NB4 (cell line): ENCODE results near the gene F11.
"Not testable (repeated sequence)": the region's sequence is repeated elsewhere in the genome, so short reads cannot be mapped to it uniquely, and the experiment has no call there.

ENCODE experiments used
- CTCF ChIP-seq: IDR thresholded peaks from one replicate; pipeline ENCODE4 v1.5.1; 2012; ENCODE audit warnings: low read depth, low read length
- MAX ChIP-seq: IDR thresholded peaks from 2 replicates; pipeline ENCODE4 v1.6.1; 2011; ENCODE audit warnings: low read depth, low read length
- MYC ChIP-seq: IDR thresholded peaks from 2 replicates; pipeline ENCODE4 v1.6.1; 2011; ENCODE audit warnings: low read depth, low read length
- POLR2A ChIP-seq: IDR thresholded peaks from 2 replicates; pipeline ENCODE4 v1.6.1; 2011; ENCODE audit warnings: mild to moderate bottlenecking; ENCODE audit not compliant: insufficient read length; ENCODE audit errors: extremely low read depth

DNA sequence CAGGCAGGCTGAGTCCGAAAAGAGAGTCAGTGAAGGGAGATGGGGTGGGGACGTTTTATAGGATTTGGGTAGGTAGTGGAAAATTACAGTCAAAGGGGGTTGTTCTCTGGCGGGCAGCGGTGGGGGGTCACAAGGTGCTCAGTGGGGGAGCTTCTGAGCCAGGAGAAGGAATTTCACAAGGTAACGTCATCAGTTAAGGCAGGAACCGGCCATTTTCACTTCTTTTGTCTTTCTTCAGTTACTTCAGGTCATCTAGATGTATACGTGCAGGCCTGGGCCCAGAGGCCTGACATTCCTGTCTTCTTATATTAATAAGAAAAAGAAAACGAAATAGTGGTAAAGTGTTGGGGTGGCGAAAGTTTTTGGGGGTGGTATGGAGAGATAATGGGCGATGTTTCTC is 24.0 kb upstream of the F11 start:
- not testable (repeated sequence) for TF ChIP-seq CTCF, POLR2A, MYC, MAX
